K562 (cell line): ENCODE measurements around the gene OVOL1. TPM values are rescaled to one million over a fixed set of nuclear protein-coding genes. Genes with fewer than 3 reads are reported as not detected.

Experiments
- ATAC-seq: fragments of 200-7000 bp; cut with Tn5 transposase; 3 replicates; pipeline ENCODE4 v1.9.1; 2020; ENCODE audit warnings: moderate library complexity
- BruUV-seq: library from RNA; stranded (reverse); fragments of 400-500 nt; replicated peaks from 2 replicates; lab custom pipeline; 2021; lab: Mats Ljungman, UMichigan
- CTCF ChIA-PET: fragments of 300-600 bp; formaldehyde crosslinking; extraction: SDS; loops from one replicate; lab custom pipeline; 2021; ENCODE audit warnings: low intra/inter-chr PET ratio; lab: Yijun Ruan, JAX
- POLR2A ChIA-PET: fragments of 300-600, 350-650 bp; sonication (Branson Sonifier 250); formaldehyde crosslinking; extraction: SDS; loops from one replicate; lab custom pipeline; 2021; ENCODE audit warnings: antibody characterized with exemption, inconsistent platforms; lab: Yijun Ruan, JAX
- DNase-seq, 4 experiments: peaks; one replicate each; pipeline versions ENCODE4 v3.0.0 to v3.0.0-alpha.2; 2011 to 2018; ENCODE audit warnings: low spot score in 3 of 4, mixed read lengths in 3 of 4; ENCODE audit errors: extremely low read depth in 1 of 4
- FAIRE-seq: peaks from 2 replicates; lab custom pipeline; 2011; peaks lifted over from hg19 to GRCh38; lab: Jason Lieb, UNC
- H2AFZ ChIP-seq: 2 replicates; pipeline ENCODE4 v1.6.0; 2011; ENCODE audit warnings: low read depth, low read length, control low read depth, inconsistent platforms
- H3K27ac ChIP-seq: fragments of 200-600 bp; 3 replicates; pipeline ENCODE4 v1.8.0; 2011; ENCODE audit warnings: low read depth, mild to moderate bottlenecking, control low read depth, inconsistent platforms, low read length, moderate library complexity, mixed read lengths; ENCODE audit errors: extremely low read depth
- H3K27me3 ChIP-seq, 2 experiments: fragments of 300-600 bp in 1 of 2; 2 replicates in 1 of 2; 3 replicates in 1 of 2; pipeline versions ENCODE4 v1.6.0 to v1.8.0; 2011; ENCODE audit warnings: inconsistent platforms in 2 of 2, low read length in 2 of 2, mild to moderate bottlenecking in 1 of 2, mixed read lengths in 1 of 2, moderate library complexity in 1 of 2; ENCODE audit not compliant: control insufficient read depth in 2 of 2, insufficient read depth in 2 of 2
- H3K36me3 ChIP-seq: fragments of 300-600 bp; 3 replicates; pipeline ENCODE4 v1.8.0; 2011; ENCODE audit warnings: mild to moderate bottlenecking, low read length, inconsistent platforms; ENCODE audit not compliant: control insufficient read depth, insufficient read depth
- H3K4me1 ChIP-seq, 2 experiments: fragments of 200-600 bp in 1 of 2; replicated peaks in 1 of 2; 2 replicates in 1 of 2; 3 replicates in 1 of 2; pipeline versions ENCODE4 v1.5.1 to v1.8.0; 2011; ENCODE audit warnings: inconsistent platforms in 2 of 2, low read length in 2 of 2, mild to moderate bottlenecking in 1 of 2, mixed read lengths in 1 of 2, moderate library complexity in 1 of 2; ENCODE audit not compliant: control insufficient read depth in 2 of 2, insufficient read depth in 2 of 2
- H3K4me2 ChIP-seq: 2 replicates; pipeline ENCODE4 v1.6.1; 2011; ENCODE audit warnings: low read length, control low read depth, inconsistent platforms, mixed read lengths; ENCODE audit not compliant: insufficient read depth
- H3K4me3 ChIP-seq: fragments of 200-600 bp; sonication (generic), shearing (Covaris generic); 2 replicates; pipeline ENCODE4 v1.5.1; 2016; ENCODE audit warnings: control low read depth, inconsistent platforms
- H3K79me2 ChIP-seq: fragments of 200-600 bp; 3 replicates; pipeline ENCODE4 v1.8.0; 2011; ENCODE audit warnings: low read length, inconsistent platforms; ENCODE audit not compliant: control insufficient read depth, insufficient read depth
- H3K9ac ChIP-seq, 2 experiments: 2 replicates each; pipeline versions ENCODE4 v1.6.0 to v1.6.1; 2011; ENCODE audit warnings: low read depth in 2 of 2, low read length in 2 of 2, control low read depth in 1 of 2, inconsistent platforms in 1 of 2, mild to moderate bottlenecking in 1 of 2, mixed read lengths in 1 of 2; ENCODE audit not compliant: insufficient read depth in 1 of 2
- H3K9me1 ChIP-seq: one replicate; pipeline ENCODE4 v1.6.0; 2011; ENCODE audit warnings: inconsistent platforms, mild to moderate bottlenecking, low read length, moderate library complexity; ENCODE audit not compliant: control insufficient read depth, insufficient read depth
- H3K9me3 ChIP-seq: replicated peaks from 2 replicates; pipeline ENCODE4 v1.5.1; 2011; ENCODE audit warnings: low read depth, low read length, inconsistent platforms; ENCODE audit not compliant: control insufficient read depth, insufficient read depth
- H4K20me1 ChIP-seq: replicated peaks from 2 replicates; pipeline ENCODE4 v1.6.1; 2011; ENCODE audit warnings: low read length, inconsistent platforms, mixed read lengths; ENCODE audit not compliant: control insufficient read depth, insufficient read depth
- BCOR ChIP-seq: fragments of 450-650 bp; IDR thresholded peaks from 2 replicates; pipeline ENCODE4 v1.6.1; 2016
- FOXP1 ChIP-seq: sonication (generic); formaldehyde crosslinking; IDR thresholded peaks from 2 replicates; pipeline ENCODE4 v1.8.0; 2022; ENCODE audit warnings: mild to moderate bottlenecking, missing genetic modification reagents
- HOXB6 ChIP-seq: fragments of 250-450 bp; sonication (Bioruptor Pico); IDR thresholded peaks from 2 replicates; pipeline ENCODE4 v1.5.1; 2022; ENCODE audit warnings: mild to moderate bottlenecking, borderline replicate concordance
- KDM1A ChIP-seq, 2 experiments: fragments of 450-650 bp; IDR thresholded peaks; 2 replicates each; pipeline ENCODE4 v1.6.1; 2016; ENCODE audit warnings: mild to moderate bottlenecking in 2 of 2
- NCOA6 ChIP-seq: fragments of 450-650 bp; IDR thresholded peaks from 2 replicates; pipeline ENCODE4 v1.6.1; 2017; ENCODE audit warnings: mild to moderate bottlenecking
- PHB2 ChIP-seq: fragments of 450-650 bp; IDR thresholded peaks from 2 replicates; pipeline ENCODE4 v1.6.1; 2017; ENCODE audit warnings: low read depth
- PHTF2 ChIP-seq: fragments of 250-450 bp; sonication (Bioruptor Pico); IDR thresholded peaks from 2 replicates; pipeline ENCODE4 v1.5.0; 2021; ENCODE audit warnings: mild to moderate bottlenecking
- STAT5A ChIP-seq: IDR thresholded peaks from 2 replicates; pipeline ENCODE4 v1.6.1; 2012; ENCODE audit warnings: low read length, inconsistent platforms, borderline replicate concordance
- ZBTB17 ChIP-seq: fragments of 450-650 bp; formaldehyde crosslinking; IDR thresholded peaks from 2 replicates; pipeline ENCODE4 v1.4.0; 2020; ENCODE audit warnings: mild to moderate bottlenecking
- WGBS: fragments of 100-300 bp; shearing (Covaris generic); methylation state at CpG from one replicate; pipeline ENCODE4 v1.1.6; 2016; ENCODE audit warnings: low coverage, mixed read lengths; ENCODE audit not compliant: insufficient coverage; ENCODE audit errors: missing lambda C conversion rate; 5-methylcytosine and 5-hydroxymethylcytosine counted together
- in situ Hi-C: fragments of 300-500 bp; cut with MboI; formaldehyde crosslinking; loops from 4 replicates; pipeline ENCODE4 v1.15.0; 2018; ENCODE audit warnings: inconsistent platforms, mixed read lengths
- intact Hi-C: fragments of 100-400 bp; cut with micrococcal nuclease; formaldehyde crosslinking; loops from 2 replicates; pipeline ENCODE4 v1.14.2; 2022
- polyA plus RNA-seq, 8 experiments: library from polyadenylated mRNA; depleted of rRNA in 4 of 8; stranded (reverse) in 5 of 8; unstranded in 3 of 8; fragments of >200 nt; fragmentation: Nextera tagmentation in 2 of 8; fragmentation: Illumina TruSeq in 1 of 8; extraction: Ambion mirVana in 2 of 8; extraction: Trizol in 1 of 8; gene quantifications; 2 replicates each; pipeline versions ENCODE4 v1.2.1 to v1.2.3, GENCODE V29; 2011 to 2014; ENCODE audit warnings: inconsistent platforms in 1 of 8, missing spikeins in 1 of 8
- total RNA-seq, 7 experiments: library from RNA; depleted of rRNA in 6 of 7; stranded (reverse); fragments of >200 nt in 6 of 7; fragmentation: Illumina TruSeq in 2 of 7; extraction: Trizol in 2 of 7; gene quantifications; 2 replicates each; pipeline versions ENCODE4 v1.2.1 to v1.2.3, GENCODE V29; 2011 to 2021; ENCODE audit warnings: low replicate concordance in 1 of 7
- TF ChIP-seq, protein P1 (sequence below): sonication (generic); formaldehyde crosslinking; IDR thresholded peaks from 2 replicates; pipeline ENCODE4 v1.5.0; 2020; ENCODE audit warnings: missing genetic modification reagents
- TF ChIP-seq, protein P2 (sequence below), 3 experiments: fragments of 200-800 bp in 1 of 3; sonication (Bioruptor generic) in 1 of 3; sonication (generic) in 1 of 3; formaldehyde crosslinking in 1 of 3; IDR thresholded peaks; 2 replicates each; pipeline versions ENCODE4 v1.6.1 to v1.8.0; 2016 to 2022; ENCODE audit warnings: mild to moderate bottlenecking in 2 of 3, missing compliant biosample characterization in 2 of 3, missing genetic modification characterization in 2 of 3, missing genetic modification reagents in 1 of 3
- TF ChIP-seq, protein P3 (sequence below), 2 experiments: fragments of 250-450 bp in 1 of 2; fragments of 450-650 bp in 1 of 2; sonication (Bioruptor Pico) in 1 of 2; IDR thresholded peaks; 2 replicates each; pipeline versions ENCODE4 v1.6.1 to v1.8.0; 2016 to 2021; ENCODE audit warnings: mild to moderate bottlenecking in 2 of 2, moderate library complexity in 2 of 2, missing compliant biosample characterization in 1 of 2, missing genetic modification characterization in 1 of 2

The OVOL1 gene
- total and polyA plus RNA-seq, 9 of the 15 experiments (the other 6 are each of a cell fraction or from before 2014, with no cell fraction given) = 0.09 TPM; not detected in 8

DNA sequence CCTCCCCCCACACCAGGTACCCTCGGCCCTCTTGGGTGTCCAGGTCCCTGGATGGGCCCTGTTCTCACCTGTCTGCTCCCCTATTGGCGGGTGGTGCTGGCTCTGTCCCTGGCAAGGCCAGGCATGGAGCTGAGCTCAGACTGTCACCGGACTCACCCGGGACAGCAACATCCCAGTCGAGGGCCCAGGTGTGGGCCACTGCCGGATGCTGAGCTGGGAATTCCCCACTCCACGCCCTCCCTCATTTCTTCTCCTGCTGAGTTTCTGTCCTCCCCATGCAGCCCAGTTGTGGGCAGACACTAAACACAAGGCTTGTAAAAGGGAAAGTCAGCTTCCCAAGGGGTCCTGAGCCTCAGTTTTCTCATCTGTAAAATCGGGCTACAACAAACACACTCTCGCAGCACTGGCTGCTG lies 4.0 kb upstream of the OVOL1 start:
- H4K20me1 ChIP-seq = peaks cover 13% of the 10 kb centered on the region; the same call in 1 of the 2 replicates
- peaks cover 13% of the 10 kb centered on the region for H3K9me1 ChIP-seq
- no peak overlapping the region for H3K4me2 ChIP-seq
- peak overlapping the region in 1 of 2 experiments; percentile 42; a peak in 1 of 4 replicates for H3K9ac ChIP-seq
- no peaks in the 10 kb centered on the region for H3K9me3 ChIP-seq
- no peak for DNase-seq
- no peak overlapping the region for H2AFZ ChIP-seq
- H3K27ac ChIP-seq = no peak overlapping the region
- CTCF ChIA-PET = no interaction called here
- 48% methylated on average over 9 of the region's 9 CpGs for WGBS
- no TSS peak for BruUV-seq
- in situ Hi-C loops = no loop called here
- peaks cover 18% of the 10 kb centered on the region; the same call in 2 of the 3 replicates for H3K36me3 ChIP-seq
- peaks cover 0 to under 1% of the 10 kb centered on the region in 2 experiments; a peak in 1 of 5 replicates for H3K27me3 ChIP-seq
- no peak for FAIRE-seq
- H3K4me3 ChIP-seq = no peak overlapping the region
- TF ChIP-seq STAT5A = no peak
- TF ChIP-seq BCOR = peak; percentile 80
- no peak for TF ChIP-seq ZBTB17 (CRISPR knock-in tag)
- peak; percentile 31 to 45; a peak in 1 of 4 replicates for TF ChIP-seq KDM1A (IDR thresholded peaks at IDR 0.05)
- TF ChIP-seq, all 486 proteins: peak for 2
- no peak for ATAC-seq
- POLR2A ChIA-PET = interaction anchor here (0.6 to 1.5 kb wide), 8 partner anchors 10 to 283 kb away, joined by 3 to 4 read pairs (median 3); partner anchors contain the start of gene FOSL1
- H3K79me2 ChIP-seq = peaks cover 22% of the 10 kb centered on the region
- intact Hi-C loops = loop anchor here (5.0 to 10.0 kb wide), 3 partner anchors 34 to 202 kb away; partner anchors contain the start of gene FIBP
- peaks cover 7 to 58% of the 10 kb centered on the region in 2 experiments; a peak in 4 of 5 replicates for H3K4me1 ChIP-seq

DNA sequence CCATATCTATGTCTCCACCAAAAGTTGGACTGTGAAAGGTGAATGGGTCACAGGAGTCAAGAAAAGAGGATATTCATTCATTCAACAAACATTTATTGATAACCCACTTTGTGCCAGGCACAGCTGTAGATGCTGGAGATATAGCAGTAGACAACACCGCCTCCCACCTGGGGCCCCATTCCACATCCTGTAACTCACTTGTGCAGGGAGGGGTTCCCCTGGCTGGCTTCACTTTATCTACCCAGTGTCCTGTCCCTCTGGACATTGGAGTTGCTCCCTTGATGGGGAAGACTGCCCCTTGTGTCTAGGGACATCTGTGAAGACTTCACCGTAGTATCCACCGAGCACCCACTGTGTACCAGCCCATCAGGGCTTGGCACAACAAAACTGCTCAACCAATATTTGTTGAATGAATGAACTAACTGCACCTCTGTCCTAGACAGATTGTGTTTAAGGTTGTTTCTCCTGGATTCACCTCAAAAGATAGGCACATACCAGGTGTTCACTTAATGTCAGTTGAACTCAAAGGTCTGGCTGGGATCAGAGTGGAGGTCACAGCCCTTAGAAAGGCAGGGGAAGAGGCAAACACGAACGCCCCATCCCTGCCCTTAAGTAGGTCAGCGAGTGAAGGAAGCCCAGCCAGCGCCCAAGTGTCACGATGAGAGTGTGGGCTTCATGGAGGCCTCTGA lies 1.4 kb upstream of the OVOL1 start:
- no peaks in the 10 kb centered on the region for H3K9me3 ChIP-seq
- peaks cover 1% of the 10 kb centered on the region; the same call in 2 of the 3 replicates for H3K79me2 ChIP-seq
- no peak overlapping the region for H3K9ac ChIP-seq
- peaks cover 0 to 42% of the 10 kb centered on the region in 2 experiments; a peak in 2 of 5 replicates for H3K4me1 ChIP-seq
- no peak overlapping the region for H3K27ac ChIP-seq
- DNase-seq (no peak), FAIRE-seq (no peak), ATAC-seq (no peak)
- intact Hi-C loops (loop anchor here (10.0 kb wide), 1 partner anchor 199 kb away; no protein-coding TSS in a partner anchor), in situ Hi-C loops (no loop called here)
- H3K4me2 ChIP-seq = no peak overlapping the region
- no peaks in the 10 kb centered on the region for H3K9me1 ChIP-seq
- peaks cover 10 to 24% of the 10 kb centered on the region in 2 experiments; a peak in 4 of 5 replicates for H3K27me3 ChIP-seq
- no TSS peak for BruUV-seq
- no peak overlapping the region for H3K4me3 ChIP-seq
- no peaks in the 10 kb centered on the region for H3K36me3 ChIP-seq
- 31% methylated on average over 8 of the region's 8 CpGs for WGBS
- CTCF ChIA-PET = no interaction called here
- no peak overlapping the region for H2AFZ ChIP-seq
- POLR2A ChIA-PET = interaction anchor here (0.6 to 1.3 kb wide), 2 partner anchors 11 to 115 kb away, joined by 3 to 6 read pairs; no protein-coding TSS in a partner anchor
- peaks cover 9% of the 10 kb centered on the region; the same call in 1 of the 2 replicates for H4K20me1 ChIP-seq
- no peak for TF ChIP-seq FOXP1
- no peak for TF ChIP-seq PHTF2
- no peak for TF ChIP-seq PHB2
- TF ChIP-seq, protein P1, sequence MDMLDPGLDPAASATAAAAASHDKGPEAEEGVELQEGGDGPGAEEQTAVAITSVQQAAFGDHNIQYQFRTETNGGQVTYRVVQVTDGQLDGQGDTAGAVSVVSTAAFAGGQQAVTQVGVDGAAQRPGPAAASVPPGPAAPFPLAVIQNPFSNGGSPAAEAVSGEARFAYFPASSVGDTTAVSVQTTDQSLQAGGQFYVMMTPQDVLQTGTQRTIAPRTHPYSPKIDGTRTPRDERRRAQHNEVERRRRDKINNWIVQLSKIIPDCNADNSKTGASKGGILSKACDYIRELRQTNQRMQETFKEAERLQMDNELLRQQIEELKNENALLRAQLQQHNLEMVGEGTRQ (CRISPR knock-in tag) = no peak
- TF ChIP-seq, protein P2, sequence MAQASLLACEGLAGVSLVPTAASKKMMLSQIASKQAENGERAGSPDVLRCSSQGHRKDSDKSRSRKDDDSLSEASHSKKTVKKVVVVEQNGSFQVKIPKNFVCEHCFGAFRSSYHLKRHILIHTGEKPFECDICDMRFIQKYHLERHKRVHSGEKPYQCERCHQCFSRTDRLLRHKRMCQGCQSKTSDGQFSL (CRISPR knock-in tag; IDR thresholded peaks at IDR 0.05) = no peak
- TF ChIP-seq, protein P2 (tag; IDR thresholded peaks at IDR 0.05) = no peak
- no peak for TF ChIP-seq HOXB6 (CRISPR knock-in tag)
- TF ChIP-seq, protein P3, sequence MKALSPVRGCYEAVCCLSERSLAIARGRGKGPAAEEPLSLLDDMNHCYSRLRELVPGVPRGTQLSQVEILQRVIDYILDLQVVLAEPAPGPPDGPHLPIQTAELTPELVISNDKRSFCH (CRISPR knock-in tag; IDR thresholded peaks at IDR 0.05) = no peak
- TF ChIP-seq, protein P3 (tag; IDR thresholded peaks at IDR 0.05) = no peak
- TF ChIP-seq NCOA6 = no peak
